NCI-H345 treated with DMSO at 0.1 percent for 48 hours (cell line): ENCODE data around the gene TTC17.
"Not testable (repeated sequence)": the region's sequence is repeated elsewhere in the genome, so short reads cannot be mapped to it uniquely, and the experiment has no call there.

Experiments used
- DNase-seq: peaks from one replicate; lab custom pipeline; 2025; ENCODE audit not compliant: unreplicated experiment; lab: John Stamatoyannopoulos, UW

TTC17 gene

DNA sequence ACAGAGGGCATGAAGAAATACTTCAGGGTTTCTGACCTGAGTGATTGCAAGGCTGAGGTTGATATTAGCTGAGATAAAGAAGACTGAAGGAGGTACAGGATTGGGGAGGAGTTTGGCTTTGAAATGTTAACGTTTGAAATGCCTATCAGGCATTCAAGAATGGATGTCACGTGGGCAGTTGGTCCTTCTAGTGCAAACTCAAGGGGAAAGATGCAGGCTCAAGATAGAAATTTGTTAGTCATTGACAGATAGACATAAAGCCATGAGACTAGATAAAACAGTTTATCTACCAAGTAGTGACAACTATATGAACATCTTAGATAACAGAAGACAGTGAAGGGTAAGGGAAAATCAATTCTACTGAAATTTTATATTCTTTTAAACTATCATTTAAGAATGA is 23.1 kb downstream of the TTC17 start:
- no peak for DNase-seq

- no peak for DNase-seq
These were observed 23.9 kb downstream of the TTC17 start for GRCh38 chr11:43382614-43383013.

DNA sequence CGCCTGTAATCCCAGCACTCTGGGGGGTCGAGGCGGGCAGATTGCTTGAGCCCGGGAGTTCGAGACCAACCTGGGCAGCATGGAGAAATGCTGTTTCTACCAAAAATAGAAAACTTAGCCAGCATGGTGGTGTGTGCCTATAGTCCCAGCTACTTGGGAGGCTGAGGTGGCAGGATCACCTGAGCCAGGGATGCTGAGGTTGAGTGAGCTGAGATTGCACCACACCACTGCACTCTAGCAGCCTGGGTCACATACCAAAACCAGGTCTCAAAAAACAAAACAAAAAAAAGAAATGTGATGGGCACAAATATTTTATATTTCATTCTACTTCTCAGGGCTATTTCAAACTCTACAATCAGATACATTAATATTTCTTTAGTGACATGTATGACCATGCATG is 25.7 kb downstream of the TTC17 start:
- DNase-seq, result no peak

GRCh38 chr11:43392713-43393112 is 34.0 kb downstream of the TTC17 start:
- DNase-seq, result no peak

DNA sequence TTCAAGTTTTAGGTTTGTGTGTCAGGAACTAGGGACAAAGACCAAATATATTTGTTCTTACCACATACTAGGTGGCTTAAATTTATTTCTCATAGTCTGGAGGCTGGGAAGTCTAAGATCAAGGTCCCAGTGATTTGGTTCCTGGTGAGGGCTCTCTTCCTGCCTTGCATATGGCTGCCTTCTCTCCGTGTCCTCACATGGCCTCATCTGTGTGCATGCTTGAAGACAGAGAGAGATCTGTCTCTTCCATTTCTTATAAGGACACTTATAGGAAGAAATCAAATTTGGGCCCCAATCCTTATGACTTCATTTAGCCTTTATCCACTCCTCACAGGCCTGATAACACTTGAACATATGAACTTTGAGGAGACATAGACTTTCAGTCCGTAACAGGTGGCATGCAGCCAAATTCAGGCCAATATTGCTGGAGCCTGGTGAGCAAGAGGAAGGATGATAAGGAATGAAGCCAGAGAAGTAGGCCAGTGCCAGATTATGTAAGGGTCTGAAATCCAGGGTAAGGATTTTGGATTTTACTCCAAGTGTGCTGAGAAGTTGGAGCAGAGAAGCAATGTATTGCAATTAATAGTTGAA is 35.1 kb downstream of the TTC17 start:
- DNase-seq, result no peak

GRCh38 chr11:43396617-43397016 is 37.9 kb downstream of the TTC17 start:
- no peak for DNase-seq

DNA sequence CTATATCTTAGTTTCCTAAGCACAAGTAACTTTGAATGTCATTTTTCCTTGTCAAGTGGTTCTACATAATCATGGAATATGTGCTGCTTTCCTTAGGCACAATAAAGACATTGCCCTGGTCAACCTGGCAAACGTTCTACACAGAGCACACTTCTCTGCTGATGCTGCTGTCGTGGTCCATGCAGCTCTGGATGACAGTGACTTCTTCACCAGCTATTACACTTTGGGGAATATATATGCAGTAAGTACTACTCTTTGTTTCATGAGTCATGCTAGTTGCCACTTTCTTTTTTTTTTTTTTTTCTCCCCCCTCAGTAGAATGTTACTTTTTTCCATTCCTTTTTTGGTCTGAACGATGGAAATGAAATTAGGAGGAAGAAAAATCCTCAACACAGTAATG is 38.5 kb downstream of the TTC17 start:
- no peak for DNase-seq

GRCh38 chr11:43399983-43400630 is 41.4 kb downstream of the TTC17 start:
- DNase-seq, result no peak

GRCh38 chr11:43401252-43401651 is 42.5 kb downstream of the TTC17 start:
- no peak for DNase-seq

- not testable (repeated sequence) for DNase-seq
These were observed 43.1 kb downstream of the TTC17 start for GRCh38 chr11:43401811-43402210.

DNA sequence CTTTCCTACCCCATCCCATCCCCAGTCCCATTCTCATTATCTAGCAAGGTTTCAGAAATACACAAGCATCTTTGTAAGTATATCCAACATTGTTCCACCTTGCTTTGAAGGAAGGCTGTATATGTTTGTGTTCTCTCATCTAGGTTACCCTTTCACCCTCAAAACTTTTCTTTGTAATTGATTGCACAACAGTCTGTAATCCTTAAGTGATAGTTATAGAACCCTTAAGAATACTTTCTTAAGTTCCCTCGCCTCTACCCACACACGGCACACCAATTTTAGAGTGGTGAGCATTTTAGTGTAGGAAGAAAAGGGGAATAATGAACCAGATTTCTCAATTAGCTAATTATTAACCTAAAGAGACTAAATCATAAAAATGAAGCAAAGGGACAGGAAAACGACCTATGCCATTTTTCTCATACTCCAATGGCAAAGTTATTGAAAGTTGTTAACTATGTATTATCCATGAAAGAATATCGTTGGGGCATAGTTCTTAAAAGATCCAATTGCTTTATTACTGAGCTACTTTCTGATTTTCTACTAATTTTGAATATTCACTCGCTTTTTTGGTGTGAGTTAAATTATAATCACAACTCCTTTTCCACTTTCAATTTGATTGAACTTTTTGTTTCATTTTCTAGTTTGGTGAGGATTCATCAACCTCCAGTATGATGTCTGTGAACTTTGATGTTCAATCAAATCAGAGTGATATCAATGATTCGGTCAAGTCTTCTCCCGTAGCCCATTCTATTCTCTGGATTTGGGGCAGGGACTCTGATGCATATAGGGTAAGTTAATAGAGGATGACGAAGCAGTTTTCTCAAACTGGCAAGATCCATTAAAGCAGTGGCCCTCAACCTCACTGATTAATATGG is 44.9 kb downstream of the TTC17 start:
- no peak for DNase-seq

DNA sequence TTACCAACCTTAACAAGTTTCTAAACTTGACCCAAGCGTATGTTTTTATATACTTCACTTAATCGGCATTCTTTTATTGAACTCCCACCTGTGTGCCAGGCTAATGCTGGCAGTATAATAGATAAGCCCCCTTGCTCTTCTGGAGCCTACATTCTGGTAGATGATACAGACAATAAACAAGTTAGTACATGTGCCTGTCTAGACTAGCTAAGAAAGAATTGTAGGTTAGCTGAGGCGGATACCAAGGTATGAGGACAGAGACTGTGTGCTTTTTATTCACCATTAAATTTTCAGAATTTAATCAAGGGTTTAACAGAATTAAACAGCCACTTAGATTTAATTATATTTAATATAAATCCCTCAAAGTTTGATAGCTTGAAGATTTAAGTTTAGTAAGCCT is 45.7 kb downstream of the TTC17 start:
- no peak for DNase-seq

DNA sequence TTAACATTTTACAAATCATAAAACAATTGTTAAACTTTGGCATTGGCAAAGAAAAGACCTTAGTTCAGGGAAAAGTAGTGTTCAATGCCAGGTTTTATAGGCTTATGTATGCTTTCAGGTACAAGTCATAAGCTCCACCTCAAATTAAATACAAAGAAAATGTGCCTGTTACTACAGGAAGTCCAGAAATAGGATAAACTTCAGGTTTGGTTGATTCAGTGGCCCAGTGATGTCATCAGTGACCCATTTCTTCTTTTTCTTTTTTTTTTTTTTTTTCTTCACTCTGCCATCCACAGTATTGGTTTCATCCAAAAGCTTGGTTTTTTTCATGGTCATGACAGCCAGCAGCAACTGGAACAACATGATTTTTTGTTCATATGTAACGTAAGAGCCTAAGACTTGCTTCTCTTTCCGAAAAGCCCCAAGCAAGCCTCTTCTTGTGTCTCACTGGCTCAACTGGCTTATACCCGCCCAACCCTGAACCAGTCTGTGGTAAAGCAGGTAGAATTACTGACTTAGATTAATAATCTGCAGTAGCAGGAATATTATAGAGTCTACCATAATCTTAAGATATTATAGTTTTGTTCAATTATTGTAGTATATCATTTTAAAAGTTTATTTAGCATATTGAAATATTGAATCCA is 46.2 kb downstream of the TTC17 start:
- DNase-seq, result no peak

DNA sequence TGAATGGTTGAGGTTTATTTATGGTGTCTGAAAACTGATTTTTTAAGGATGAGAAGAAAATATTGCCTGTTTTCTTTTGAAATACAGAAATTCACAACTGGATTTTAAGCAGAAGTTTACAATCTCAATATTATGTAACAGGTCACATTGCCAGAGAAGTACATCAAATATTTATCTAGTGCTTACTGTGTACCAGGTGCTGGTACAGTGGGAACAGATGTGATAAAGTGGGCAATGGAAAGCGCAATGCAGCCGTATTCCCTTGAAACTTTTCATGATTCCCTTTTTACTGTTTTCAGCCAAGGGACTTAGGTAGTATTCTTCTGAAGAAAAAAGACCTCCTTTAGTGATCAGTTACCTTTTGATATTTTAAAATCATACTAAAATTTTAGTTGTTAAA is 49.6 kb downstream of the TTC17 start:
- no peak for DNase-seq

GRCh38 chr11:43410394-43410793 is 51.7 kb downstream of the TTC17 start:
- no peak for DNase-seq

- DNase-seq, result no peak
These were observed 59.5 kb downstream of the TTC17 start for GRCh38 chr11:43418197-43418596.

- peak; percentile 1 for DNase-seq
These were observed 60.7 kb downstream of the TTC17 start for GRCh38 chr11:43419460-43419859.

DNA sequence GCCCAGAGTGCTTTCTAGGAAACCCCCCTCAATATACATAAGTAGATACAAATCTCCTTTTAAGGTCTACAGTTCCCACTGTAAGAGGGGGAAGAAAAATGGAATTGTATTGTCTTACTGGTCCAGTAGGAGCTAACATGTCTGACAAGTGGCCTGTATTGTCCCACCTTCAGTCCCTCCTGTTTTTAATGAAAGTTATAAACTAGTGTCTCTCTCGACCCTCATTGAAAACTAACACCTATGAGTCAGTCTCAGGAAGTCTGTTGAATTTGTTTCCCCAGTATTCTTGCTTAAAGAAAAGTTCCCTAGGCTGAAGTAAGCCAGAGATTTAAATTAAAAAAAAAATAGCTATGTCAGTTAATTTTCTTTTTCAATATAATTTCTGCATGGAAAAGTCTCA is 69.3 kb downstream of the TTC17 start:
- DNase-seq, result no peak

- DNase-seq, result not testable (repeated sequence)
These were observed 72.2 kb downstream of the TTC17 start for GRCh38 chr11:43430916-43431315.

DNA sequence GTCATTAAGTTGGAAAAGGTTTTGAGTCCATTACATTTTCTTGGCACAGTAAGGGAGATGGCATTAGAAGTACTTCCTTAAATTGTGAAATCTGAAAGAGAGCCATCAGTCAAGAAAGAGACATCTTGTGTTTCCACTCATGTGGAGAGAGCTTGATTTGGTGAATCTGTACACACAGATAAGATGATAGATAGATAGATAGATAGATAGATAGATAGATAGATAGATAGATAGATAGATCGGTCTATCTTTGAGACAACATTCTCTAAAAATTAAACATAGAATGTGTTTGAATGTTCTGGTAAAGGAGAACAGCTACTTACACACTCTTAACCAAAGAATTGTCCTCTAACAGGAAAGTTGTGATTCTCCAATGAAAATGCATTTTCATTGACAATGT is 76.2 kb downstream of the TTC17 start:
- DNase-seq, result no peak

DNA sequence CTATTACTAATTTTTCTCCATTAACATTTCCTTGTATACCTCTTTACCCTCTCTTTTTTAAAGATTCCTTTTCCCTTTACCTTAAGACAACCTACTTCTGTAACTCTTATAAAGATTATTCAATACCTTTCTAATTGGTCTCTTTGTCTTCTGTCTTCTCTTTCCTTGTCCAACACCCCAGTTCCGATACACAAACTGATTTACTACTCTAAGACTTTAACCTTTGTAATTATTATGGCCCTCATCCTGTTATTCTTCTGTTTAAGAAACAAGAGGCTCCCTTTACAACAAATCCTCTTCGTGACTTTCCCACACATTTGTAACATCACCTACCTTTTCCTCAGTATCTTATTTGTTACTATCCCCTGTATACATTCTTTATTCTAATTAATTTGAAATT is 81.8 kb downstream of the TTC17 start:
- DNase-seq, result no peak

GRCh38 chr11:43443811-43444210 is 85.1 kb downstream of the TTC17 start:
- no peak for DNase-seq
